ENCODE data around the gene ULBP2. TPM values are rescaled to one million over a fixed set of nuclear protein-coding genes. Genes with fewer than 3 reads are reported as not detected.

ULBP2 gene
- total RNA-seq, 1 experiment from 2014 or later: 2.9 TPM

- no peaks in the 10 kb centered on the region for H4K20me1 ChIP-seq (ENCODE audit: insufficient read depth)
- H2AFZ ChIP-seq: no peak overlapping the region
- no peak overlapping the region for H3K27ac ChIP-seq
- no peaks in the 10 kb centered on the region for H3K27me3 ChIP-seq (ENCODE audit: insufficient read depth, low read depth)
- H3K9me2 ChIP-seq (ENCODE audit: insufficient read depth): no peaks in the 10 kb centered on the region
- intact Hi-C loops (cut with micrococcal nuclease; ENCODE audit: unreplicated experiment): loop anchor here (5.0 kb wide), 2 partner anchors 207 to 382 kb away; partner anchors contain the start of gene PPIL4
- H3K79me2 ChIP-seq (ENCODE audit: low read depth): no peaks in the 10 kb centered on the region
- H3K9me3 ChIP-seq (ENCODE audit: insufficient read depth, low read depth): no peaks in the 10 kb centered on the region
- no peaks in the 10 kb centered on the region for H3F3A ChIP-seq (ENCODE audit: insufficient read depth, low read depth)
- ChIA-PET CTCF (no interaction called here), POLR2A (ENCODE audit: unreplicated experiment) (no interaction called here)
- BruUV-seq (replicated peaks): no TSS peak
- no peak for DNase-seq
- no peaks in the 10 kb centered on the region for H3K36me3 ChIP-seq (ENCODE audit: low read depth)
- no peak overlapping the region for H3K4me3 ChIP-seq
- H3K4me2 ChIP-seq: no peak overlapping the region
- TF ChIP-seq CTCF (conservative IDR thresholded peaks at IDR 0.05) (peak; percentile 53), EZH2 (IDR thresholded peaks at IDR 0.05; ENCODE audit: low read depth) (no peak)
- H3K4me1 ChIP-seq (replicated peaks; ENCODE audit: insufficient read depth): peaks cover 23% of the 10 kb centered on the region
These were observed 12.4 kb upstream of the ULBP2 start for GRCh38 chr6:149929422-149929821.

- Histone ChIP-seq H4K20me1 (ENCODE audit: insufficient read depth) (no peaks in the 10 kb centered on the region), H2AFZ (no peak overlapping the region), H3K4me1 (replicated peaks; ENCODE audit: insufficient read depth) (peaks cover 21% of the 10 kb centered on the region), H3K9me3 (ENCODE audit: insufficient read depth, low read depth) (no peaks in the 10 kb centered on the region), H3K79me2 (ENCODE audit: low read depth) (no peaks in the 10 kb centered on the region), H3K4me3 (no peak overlapping the region), H3K36me3 (ENCODE audit: low read depth) (no peaks in the 10 kb centered on the region), H3K27ac (no peak overlapping the region), H3K4me2 (no peak overlapping the region), H3F3A (ENCODE audit: insufficient read depth, low read depth) (no peaks in the 10 kb centered on the region), H3K27me3 (ENCODE audit: insufficient read depth, low read depth) (no peaks in the 10 kb centered on the region), H3K9me2 (ENCODE audit: insufficient read depth) (no peaks in the 10 kb centered on the region)
- no peak for TF ChIP-seq EZH2 (IDR thresholded peaks at IDR 0.05; ENCODE audit: low read depth)
- no peak for TF ChIP-seq CTCF (conservative IDR thresholded peaks at IDR 0.05)
- intact Hi-C loops (cut with micrococcal nuclease; ENCODE audit: unreplicated experiment): loop anchor here (5.0 to 10.0 kb wide), 2 partner anchors 466 to 1403 kb away; no protein-coding TSS in a partner anchor
- POLR2A ChIA-PET (ENCODE audit: unreplicated experiment): no interaction called here
- BruUV-seq (replicated peaks): no TSS peak
- no peak for DNase-seq
- CTCF ChIA-PET: no interaction called here
These were observed 10.3 kb upstream of the ULBP2 start for GRCh38 chr6:149931501-149931900.

DNA sequence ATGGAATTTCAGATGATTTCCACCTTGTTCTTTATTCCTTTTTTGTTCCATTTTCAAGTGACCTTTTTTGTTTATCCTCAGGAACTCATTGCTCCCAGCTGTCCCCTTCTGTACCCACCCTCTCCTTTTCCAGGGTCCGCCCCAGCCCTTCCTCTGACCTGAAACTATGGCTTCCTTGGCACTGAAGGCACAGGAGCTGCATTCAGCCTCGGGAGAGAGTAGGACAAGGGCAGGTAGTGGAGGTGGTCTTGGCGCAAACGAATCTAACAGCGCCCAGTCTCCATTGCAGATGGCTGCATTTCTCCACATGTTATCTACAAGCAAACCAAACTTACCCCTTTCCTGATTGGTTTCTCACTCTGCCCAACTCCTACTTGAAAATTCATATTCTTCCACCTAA lies 8.8 kb upstream of the ULBP2 start:
- H3F3A ChIP-seq (ENCODE audit: insufficient read depth, low read depth): no peaks in the 10 kb centered on the region; the same call in 1 of the 2 replicates
- H3K79me2 ChIP-seq (ENCODE audit: low read depth): no peaks in the 10 kb centered on the region
- no peak overlapping the region for H3K4me3 ChIP-seq
- TF ChIP-seq EZH2 (IDR thresholded peaks at IDR 0.05; ENCODE audit: low read depth): no peak
- ChIA-PET POLR2A (ENCODE audit: unreplicated experiment) (no interaction called here), CTCF (no interaction called here)
- H2AFZ ChIP-seq: 0 out of 2 replicates have a peak overlapping the region, but pooled peaks have one; percentile 15
- no peaks in the 10 kb centered on the region for H3K27me3 ChIP-seq (ENCODE audit: insufficient read depth, low read depth)
- H3K36me3 ChIP-seq (ENCODE audit: low read depth): no peaks in the 10 kb centered on the region
- peak overlapping the region; percentile 40 for H3K4me2 ChIP-seq
- intact Hi-C loops (cut with micrococcal nuclease; ENCODE audit: unreplicated experiment): loop anchor here (5.0 to 10.0 kb wide), 2 partner anchors 464 to 1402 kb away; no protein-coding TSS in a partner anchor
- H4K20me1 ChIP-seq (ENCODE audit: insufficient read depth): no peaks in the 10 kb centered on the region
- DNase-seq: no peak
- no peaks in the 10 kb centered on the region for H3K9me3 ChIP-seq (ENCODE audit: insufficient read depth, low read depth)
- no peak overlapping the region for H3K27ac ChIP-seq
- BruUV-seq (replicated peaks): no TSS peak
- H3K4me1 ChIP-seq (replicated peaks; ENCODE audit: insufficient read depth): peaks cover 20% of the 10 kb centered on the region
- H3K9me2 ChIP-seq (ENCODE audit: insufficient read depth): no peaks in the 10 kb centered on the region

- POLR2A ChIA-PET (ENCODE audit: unreplicated experiment): no interaction called here
- Histone ChIP-seq H4K20me1 (ENCODE audit: insufficient read depth) (no peaks in the 10 kb centered on the region), H3K27ac (no peak overlapping the region), H2AFZ (0 out of 2 replicates have a peak overlapping the region, but pooled peaks have one; percentile 15), H3K4me1 (replicated peaks; ENCODE audit: insufficient read depth) (peaks cover 20% of the 10 kb centered on the region), H3K79me2 (ENCODE audit: low read depth) (no peaks in the 10 kb centered on the region), H3K4me2 (peak overlapping the region; percentile 40), H3F3A (ENCODE audit: insufficient read depth, low read depth) (no peaks in the 10 kb centered on the region; the same call in 1 of the 2 replicates), H3K36me3 (ENCODE audit: low read depth) (no peaks in the 10 kb centered on the region), H3K9me2 (ENCODE audit: insufficient read depth) (no peaks in the 10 kb centered on the region), H3K4me3 (no peak overlapping the region), H3K27me3 (ENCODE audit: insufficient read depth, low read depth) (no peaks in the 10 kb centered on the region), H3K9me3 (ENCODE audit: insufficient read depth, low read depth) (no peaks in the 10 kb centered on the region)
- CTCF ChIA-PET: no interaction called here
- TF ChIP-seq CTCF (conservative IDR thresholded peaks at IDR 0.05) (no peak), EZH2 (IDR thresholded peaks at IDR 0.05; ENCODE audit: low read depth) (no peak)
- BruUV-seq (replicated peaks): no TSS peak
- no peak for DNase-seq
- intact Hi-C loops (cut with micrococcal nuclease; ENCODE audit: unreplicated experiment): loop anchor here (5.0 to 10.0 kb wide), 2 partner anchors 464 to 1401 kb away; no protein-coding TSS in a partner anchor
These were observed 8.4 kb upstream of the ULBP2 start for GRCh38 chr6:149933461-149933860.

Data from PC-9 (cell line).